Loucy (cell line): ENCODE results near the gene SMG6.

Experiments used
- EZH2phosphoT487 ChIP-seq: fragments of 200-600 bp; IDR thresholded peaks from 2 replicates; pipeline ENCODE4 v1.6.1; 2018; ENCODE audit warnings: antibody characterized with exemption, mild to moderate bottlenecking, moderate library complexity, borderline replicate concordance
- TF ChIP-seq, protein P1 (sequence below): fragments of 200-600 bp; sonication (generic); conservative IDR thresholded peaks from 2 replicates; pipeline ENCODE4 v1.5.1; 2014; ENCODE audit warnings: mild to moderate bottlenecking, antibody characterized with exemption, low read length

GRCh38 chr17:2024572-2025219 is 278.9 kb downstream of the SMG6 start:
- TF ChIP-seq, protein P1, sequence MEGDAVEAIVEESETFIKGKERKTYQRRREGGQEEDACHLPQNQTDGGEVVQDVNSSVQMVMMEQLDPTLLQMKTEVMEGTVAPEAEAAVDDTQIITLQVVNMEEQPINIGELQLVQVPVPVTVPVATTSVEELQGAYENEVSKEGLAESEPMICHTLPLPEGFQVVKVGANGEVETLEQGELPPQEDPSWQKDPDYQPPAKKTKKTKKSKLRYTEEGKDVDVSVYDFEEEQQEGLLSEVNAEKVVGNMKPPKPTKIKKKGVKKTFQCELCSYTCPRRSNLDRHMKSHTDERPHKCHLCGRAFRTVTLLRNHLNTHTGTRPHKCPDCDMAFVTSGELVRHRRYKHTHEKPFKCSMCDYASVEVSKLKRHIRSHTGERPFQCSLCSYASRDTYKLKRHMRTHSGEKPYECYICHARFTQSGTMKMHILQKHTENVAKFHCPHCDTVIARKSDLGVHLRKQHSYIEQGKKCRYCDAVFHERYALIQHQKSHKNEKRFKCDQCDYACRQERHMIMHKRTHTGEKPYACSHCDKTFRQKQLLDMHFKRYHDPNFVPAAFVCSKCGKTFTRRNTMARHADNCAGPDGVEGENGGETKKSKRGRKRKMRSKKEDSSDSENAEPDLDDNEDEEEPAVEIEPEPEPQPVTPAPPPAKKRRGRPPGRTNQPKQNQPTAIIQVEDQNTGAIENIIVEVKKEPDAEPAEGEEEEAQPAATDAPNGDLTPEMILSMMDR, result no peak
- TF ChIP-seq EZH2phosphoT487, result no peak
